ENCODE data around the gene BCAS3.

- TF ChIP-seq EP300 (IDR thresholded peaks at IDR 0.05; ENCODE audit: borderline replicate concordance): no peak
- no peak for TF ChIP-seq MAX (IDR thresholded peaks at IDR 0.05)
Observed at GRCh38 chr17:60908324-60908723, 230.7 kb downstream of the BCAS3 start.

Measured in Ishikawa (cell line).